Effector memory CD8-positive, alpha-beta T cell (primary cell): Measurements from ENCODE around the gene NEDD8.
A peak's percentile ranks its signal among the peaks of the same experiment; 100 is the strongest.
"Not testable (repeated sequence)": the region's sequence is repeated elsewhere in the genome, so short reads cannot be mapped to it uniquely, and the experiment has no call there.

ENCODE experiments used
- ATAC-seq: fragments of 150-1000 bp; cut with Tn5 transposase; replicated peaks from 2 replicates; pipeline ENCODE4 v1.10.0; 2021; ENCODE audit warnings: mild to moderate bottlenecking, moderate library complexity
- DNase-seq, 3 experiments: peaks; one replicate each; pipeline ENCODE4 v3.0.0; 2021
- H3K27ac Mint-ChIP-seq, 2 donors: one replicate each; pipeline ENCODE4 v1.8.0; 2022; ENCODE audit warnings: mild to moderate bottlenecking in 2 of 2, mixed read lengths in 2 of 2, moderate library complexity in 2 of 2
- H3K27me3 Mint-ChIP-seq, 2 donors: one replicate each; pipeline ENCODE4 v1.8.0; 2022; ENCODE audit warnings: mixed read lengths in 2 of 2
- H3K36me3 Mint-ChIP-seq: one replicate; pipeline ENCODE4 v1.8.0; 2022; ENCODE audit warnings: mild to moderate bottlenecking, moderate library complexity, mixed read lengths; ENCODE audit not compliant: insufficient read depth
- H3K4me1 Mint-ChIP-seq, 2 donors: one replicate each; pipeline ENCODE4 v1.8.0; 2022; ENCODE audit warnings: low read depth in 2 of 2, mixed read lengths in 2 of 2
- H3K4me3 Mint-ChIP-seq, 2 donors: one replicate each; pipeline ENCODE4 v1.8.0; 2022; ENCODE audit warnings: mild to moderate bottlenecking in 2 of 2, mixed read lengths in 2 of 2, moderate library complexity in 2 of 2
- H3K9me3 Mint-ChIP-seq, 2 donors: one replicate each; pipeline ENCODE4 v1.8.0; 2022; ENCODE audit warnings: mixed read lengths in 2 of 2

The NEDD8 gene

DNA sequence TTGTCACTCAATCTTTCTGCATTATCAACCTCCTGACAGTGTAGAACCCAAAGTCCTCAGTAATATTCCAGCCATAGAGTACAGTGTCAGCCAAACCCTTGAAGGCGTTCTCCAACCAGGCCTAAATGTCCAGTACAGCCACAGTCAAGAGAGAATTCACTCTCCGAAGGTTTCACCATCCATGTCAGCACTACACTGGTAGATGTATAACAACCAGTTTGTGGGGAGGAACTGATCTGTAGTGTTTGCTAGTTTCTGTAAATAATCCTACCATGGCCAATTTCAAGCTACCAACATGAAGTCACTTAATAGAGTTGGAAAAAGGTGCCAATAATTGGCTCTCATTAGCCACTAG lies 15.8 kb downstream of the NEDD8 start:
- H3K4me1 Mint-ChIP-seq: peaks cover 34% of the 10 kb centered on the region in 2 donors
- ATAC-seq (no peak), DNase-seq (no peak)
- no peaks in the 10 kb centered on the region for H3K9me3 Mint-ChIP-seq
- H3K36me3 Mint-ChIP-seq: peaks cover 40% of the 10 kb centered on the region
- no peaks in the 10 kb centered on the region for H3K27me3 Mint-ChIP-seq
- peak overlapping the region; percentile 97 to 99 for H3K27ac Mint-ChIP-seq
- peak overlapping the region; percentile 90 to 94 for H3K4me3 Mint-ChIP-seq

- Mint-ChIP-seq H3K9me3 (no peaks in the 10 kb centered on the region), H3K4me1 (peaks cover 35 to 36% of the 10 kb centered on the region in 2 donors), H3K36me3 (peaks cover 45% of the 10 kb centered on the region), H3K4me3 (peak within 1 kb of the TSS; percentile 90 to 94), H3K27ac (peak within 1 kb of the TSS; percentile 97 to 99), H3K27me3 (no peaks in the 10 kb centered on the region)
- DNase-seq: peak; percentile 85 to 86 (median 86)
- ATAC-seq: peak; percentile 67
Measured at GRCh38 chr14:24215495-24216344, 16.4 kb downstream of the NEDD8 start, which contains the start of gene MDP1. Gene MDP1, minus strand, starts transcription at chr14:24216066. Its CDS starts 111 bp downstream, at chr14:24215955.

DNA sequence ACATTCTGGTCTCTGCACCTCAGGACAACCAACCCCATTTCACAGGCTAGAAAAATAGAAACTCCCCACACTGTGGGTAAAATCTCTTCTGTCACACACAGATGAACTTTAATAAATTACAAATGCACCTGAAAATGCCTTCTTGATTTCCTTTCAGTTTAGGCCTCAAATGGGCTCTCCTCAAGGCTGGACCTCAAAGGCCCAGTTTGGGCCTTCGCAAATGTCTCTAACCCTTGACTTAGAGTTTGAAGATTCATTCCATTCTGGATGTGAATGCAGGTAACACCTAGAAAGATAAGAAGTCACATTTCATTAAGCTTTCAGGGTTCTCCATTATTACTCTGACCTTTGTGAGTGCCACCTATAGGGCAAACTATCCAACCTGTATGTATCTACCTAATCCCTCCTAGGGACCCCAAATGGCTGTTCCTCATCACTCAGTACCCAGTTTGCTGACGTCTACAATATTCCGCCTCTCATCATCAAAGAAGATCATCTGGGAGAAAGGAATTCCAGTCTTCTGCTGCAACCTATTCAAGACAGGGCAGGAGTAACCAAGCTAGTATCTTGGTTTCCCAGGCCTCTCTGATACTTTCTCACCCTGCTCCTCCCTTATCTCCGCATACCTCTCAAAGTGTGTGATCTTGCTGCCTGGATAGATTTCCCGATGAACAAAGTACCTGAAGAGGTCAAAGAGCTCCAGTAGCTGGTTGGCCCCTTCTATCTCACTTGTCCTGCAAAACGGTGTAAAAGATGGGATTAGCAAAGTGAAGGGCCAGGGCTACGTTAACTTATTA lies 18.1 kb downstream of the NEDD8 start:
- Mint-ChIP-seq H3K27ac (peak overlapping the region; percentile 97 to 99), H3K4me3 (peak overlapping the region; percentile 88 to 89), H3K9me3 (no peaks in the 10 kb centered on the region), H3K36me3 (peaks cover 56% of the 10 kb centered on the region), H3K4me1 (peaks cover 34 to 41% of the 10 kb centered on the region in 2 donors), H3K27me3 (no peaks in the 10 kb centered on the region)
- no peak for ATAC-seq
- no peak for DNase-seq

DNA sequence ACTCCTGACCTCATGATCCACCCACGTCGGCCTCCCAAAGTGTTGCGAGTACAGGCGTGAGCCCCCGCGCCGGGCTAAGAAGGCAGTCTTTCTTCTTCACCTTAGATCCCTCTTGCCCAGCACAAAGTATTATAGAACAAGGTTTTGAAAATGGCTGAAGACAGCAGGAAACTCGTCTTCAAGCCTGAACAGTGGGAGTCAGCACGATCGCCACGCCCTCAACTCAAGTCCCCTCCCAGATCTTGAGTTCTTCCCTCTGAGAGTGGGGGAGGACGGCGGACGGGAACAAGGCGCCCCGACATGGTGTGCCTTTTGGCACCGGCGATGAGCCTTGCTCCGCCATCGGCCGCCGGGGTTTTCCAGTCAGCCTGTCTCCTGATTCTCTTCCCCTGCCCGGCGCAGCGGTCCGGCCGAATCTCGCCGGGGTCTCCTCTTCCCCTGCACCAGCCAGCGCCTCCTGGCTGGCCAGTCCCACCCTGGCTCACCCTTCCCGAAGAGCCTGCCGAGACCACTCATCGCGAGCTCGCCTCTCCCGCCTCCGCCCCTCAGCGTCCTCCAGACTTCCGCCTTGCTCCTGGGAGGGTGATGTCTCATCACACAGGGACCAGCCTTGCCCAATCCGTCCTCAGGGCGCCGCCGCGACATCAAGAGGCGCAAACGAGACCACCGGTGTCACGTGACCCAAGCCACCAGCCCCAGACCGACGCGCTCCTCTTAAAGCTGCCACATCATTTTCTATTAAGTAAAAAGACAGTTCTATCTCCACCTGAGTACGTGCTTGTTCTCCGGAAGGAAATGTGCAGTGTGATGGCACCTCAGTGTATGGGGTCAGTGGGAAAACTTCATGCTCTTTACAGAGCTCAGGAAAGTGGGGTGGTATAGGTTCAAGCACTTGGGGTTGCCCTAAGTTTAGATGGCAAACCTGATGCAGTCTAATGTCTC lies 19.0 kb downstream of the NEDD8 start, which contains the start of gene CHMP4A:
Gene CHMP4A (minus strand): TSS at position 565 of the 942 bp plus-strand sequence. CDS start 49 bp downstream, at position 516.
- Mint-ChIP-seq H3K4me1 (peaks cover 34 to 41% of the 10 kb centered on the region in 2 donors), H3K4me3 (peak within 1 kb of the TSS; percentile 88 to 89), H3K27ac (peak within 1 kb of the TSS; percentile 97 to 99), H3K9me3 (no peaks in the 10 kb centered on the region), H3K36me3 (peaks cover 63% of the 10 kb centered on the region), H3K27me3 (no peaks in the 10 kb centered on the region)
- ATAC-seq (peak; percentile 75), DNase-seq (peak; percentile 94 to 97 (median 94))

GRCh38 chr14:24211311-24211710 lies 20.9 kb downstream of the NEDD8 start:
- Mint-ChIP-seq H3K4me3 (peak overlapping the region in 1 of 2 donors; percentile 88), H3K27me3 (no peaks in the 10 kb centered on the region), H3K27ac (peak overlapping the region in 1 of 2 donors; percentile 97), H3K36me3 (peaks cover 75% of the 10 kb centered on the region), H3K9me3 (no peaks in the 10 kb centered on the region), H3K4me1 (peaks cover 50 to 53% of the 10 kb centered on the region in 2 donors)
- no peak for DNase-seq
- no peak for ATAC-seq

DNA sequence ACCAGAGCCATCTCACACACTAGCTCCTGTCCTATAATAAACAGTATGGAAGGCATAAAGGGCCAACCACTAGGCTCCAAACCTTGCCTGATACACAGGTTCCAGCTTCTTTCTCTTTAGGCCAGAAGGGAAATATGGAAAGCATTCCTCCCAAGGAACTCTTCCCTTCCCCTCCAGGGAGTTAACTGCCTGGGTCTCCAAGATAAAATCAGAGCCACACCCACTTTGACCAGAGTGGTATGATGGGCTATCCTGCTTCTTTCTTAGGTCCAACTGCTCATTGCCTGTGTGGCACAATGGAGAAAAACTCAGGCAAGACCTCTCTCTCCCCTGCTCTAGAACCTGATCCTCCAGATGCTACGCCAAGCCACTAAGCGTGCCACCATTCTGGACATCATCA lies 24.5 kb downstream of the NEDD8 start:
- DNase-seq (no peak), ATAC-seq (no peak)
- Mint-ChIP-seq H3K4me1 (peaks cover 33 to 40% of the 10 kb centered on the region in 2 donors), H3K27me3 (no peaks in the 10 kb centered on the region), H3K9me3 (peaks cover 2 to 5% of the 10 kb centered on the region in 2 donors), H3K4me3 (no peak overlapping the region), H3K36me3 (peaks cover 67% of the 10 kb centered on the region), H3K27ac (peak overlapping the region; percentile 93 to 95)

DNA sequence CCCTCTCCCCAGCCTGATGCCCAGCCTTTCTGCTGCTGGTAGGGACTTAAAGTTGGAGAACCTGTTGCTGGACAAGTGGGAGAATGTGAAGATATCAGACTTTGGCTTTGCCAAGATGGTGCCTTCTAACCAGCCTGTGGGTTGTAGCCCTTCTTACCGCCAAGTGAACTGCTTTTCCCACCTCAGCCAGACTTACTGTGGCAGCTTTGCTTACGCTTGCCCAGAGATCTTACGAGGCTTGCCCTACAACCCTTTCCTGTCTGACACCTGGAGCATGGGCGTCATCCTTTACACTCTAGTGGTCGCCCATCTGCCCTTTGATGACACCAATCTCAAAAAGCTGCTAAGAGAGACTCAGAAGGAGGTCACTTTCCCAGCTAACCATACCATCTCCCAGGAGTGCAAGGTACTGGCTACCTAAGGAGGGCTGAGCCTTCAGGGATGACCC lies 25.0 kb downstream of the NEDD8 start:
- H3K36me3 Mint-ChIP-seq: peaks cover 62% of the 10 kb centered on the region
- peaks cover 32 to 36% of the 10 kb centered on the region in 2 donors for H3K4me1 Mint-ChIP-seq
- H3K9me3 Mint-ChIP-seq: peaks cover 2 to 5% of the 10 kb centered on the region in 2 donors
- no peaks in the 10 kb centered on the region for H3K27me3 Mint-ChIP-seq
- H3K4me3 Mint-ChIP-seq: peak overlapping the region; percentile 22 to 46
- DNase-seq (peak in 2 of 3 experiments; percentile 20 to 23), ATAC-seq (peak; percentile 91)
- H3K27ac Mint-ChIP-seq: peak overlapping the region; percentile 93 to 95

GRCh38 chr14:24206260-24207103 lies 25.7 kb downstream of the NEDD8 start:
- peaks cover 60% of the 10 kb centered on the region for H3K36me3 Mint-ChIP-seq
- DNase-seq (no peak), ATAC-seq (no peak)
- H3K9me3 Mint-ChIP-seq: peaks cover 2 to 5% of the 10 kb centered on the region in 2 donors
- no peaks in the 10 kb centered on the region for H3K27me3 Mint-ChIP-seq
- peak overlapping the region; percentile 93 to 95 for H3K27ac Mint-ChIP-seq
- H3K4me3 Mint-ChIP-seq: peak overlapping the region in 1 of 2 donors; percentile 46
- H3K4me1 Mint-ChIP-seq: peaks cover 29 to 33% of the 10 kb centered on the region in 2 donors

DNA sequence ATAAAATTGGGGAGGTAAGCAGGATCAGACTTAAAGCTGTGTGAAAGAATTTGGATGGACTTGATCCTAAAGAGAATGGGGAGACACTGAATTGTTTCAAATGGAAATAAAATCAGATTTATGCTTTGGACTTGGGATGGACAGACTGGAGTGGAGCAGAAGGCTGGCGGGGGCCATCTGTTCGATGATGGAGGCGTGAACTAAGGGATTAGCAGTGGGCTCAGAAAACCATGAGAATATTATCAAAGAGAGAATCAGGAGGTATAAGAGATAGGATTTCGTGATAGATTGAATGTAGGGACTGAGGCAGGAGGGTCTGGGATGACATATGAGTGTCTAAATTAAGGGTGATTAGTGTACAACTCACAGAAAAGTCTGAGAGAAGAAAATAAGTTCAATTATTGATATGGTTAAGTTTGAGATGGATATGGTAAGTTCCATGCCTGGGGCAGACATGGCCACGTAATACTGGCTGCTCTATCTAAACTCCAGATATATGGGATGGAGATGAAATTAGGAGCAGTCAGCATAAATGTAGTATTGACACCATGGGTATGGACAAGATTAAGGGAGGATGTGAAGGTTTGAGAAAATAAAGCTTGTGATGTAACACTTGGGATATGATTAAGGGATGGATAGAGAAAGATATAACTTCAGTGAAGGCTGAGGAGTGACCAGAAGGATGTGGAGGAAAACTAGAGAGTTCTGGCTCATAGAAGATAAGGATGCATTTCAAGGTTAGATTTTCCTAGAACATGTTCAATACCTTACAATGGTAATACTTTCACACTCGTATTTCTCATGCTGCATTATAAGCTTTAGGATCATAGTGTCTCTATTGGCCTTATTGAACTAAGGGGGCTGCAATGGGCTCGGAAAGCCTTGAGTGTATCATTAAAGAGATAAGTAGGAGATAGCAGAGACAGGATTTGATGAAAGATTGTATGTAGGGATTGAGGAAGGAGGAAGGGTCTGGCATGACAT lies 27.7 kb downstream of the NEDD8 start:
- peaks cover 21 to 26% of the 10 kb centered on the region in 2 donors for H3K4me1 Mint-ChIP-seq
- H3K36me3 Mint-ChIP-seq: peaks cover 49% of the 10 kb centered on the region
- H3K9me3 Mint-ChIP-seq: peaks cover 2 to 5% of the 10 kb centered on the region in 2 donors
- DNase-seq (no peak), ATAC-seq (no peak)
- H3K4me3 Mint-ChIP-seq: no peak overlapping the region
- H3K27ac Mint-ChIP-seq: no peak overlapping the region
- no peaks in the 10 kb centered on the region for H3K27me3 Mint-ChIP-seq

GRCh38 chr14:24203249-24203886 lies 28.8 kb downstream of the NEDD8 start:
- H3K9me3 Mint-ChIP-seq, ATAC-seq, DNase-seq, H3K27ac Mint-ChIP-seq, H3K4me3 Mint-ChIP-seq, H3K27me3 Mint-ChIP-seq: not testable (repeated sequence)
- Mint-ChIP-seq H3K4me1 (peaks cover 30 to 36% of the 10 kb centered on the region in 2 donors), H3K36me3 (peaks cover 45% of the 10 kb centered on the region)

- not testable (repeated sequence) for H3K9me3 Mint-ChIP-seq, H3K27ac Mint-ChIP-seq
- H3K36me3 Mint-ChIP-seq: peaks cover 40% of the 10 kb centered on the region
Measured at GRCh38 chr14:24202538-24202937, 29.6 kb downstream of the NEDD8 start.

More at GRCh38 chr14:24202538-24202937, 29.6 kb downstream of the NEDD8 start:
- H3K4me3 Mint-ChIP-seq, DNase-seq, H3K27me3 Mint-ChIP-seq, ATAC-seq: not testable (repeated sequence)
- H3K4me1 Mint-ChIP-seq: peaks cover 26 to 32% of the 10 kb centered on the region in 2 donors
